Vagina (tissue), 2 donors: Measurements from ENCODE around the gene DSEL.

Experiments
- CTCF ChIP-seq, 3 experiments: fragments of 450-650 bp in 2 of 3; fragments of 200-600 bp in 1 of 3; sonication (generic) in 1 of 3; IDR thresholded peaks; one replicate each; pipeline ENCODE4 v1.5.1; 2017 to 2019; ENCODE audit warnings: antibody characterized with exemption in 3 of 3, mild to moderate bottlenecking in 2 of 3, moderate library complexity in 2 of 3
- POLR2A ChIP-seq, 2 donors: fragments of 450-650 bp; IDR thresholded peaks; one replicate each; pipeline ENCODE4 v1.6.1; 2017; ENCODE audit warnings: antibody characterized with exemption in 2 of 2, mild to moderate bottlenecking in 2 of 2, moderate library complexity in 2 of 2

DNA sequence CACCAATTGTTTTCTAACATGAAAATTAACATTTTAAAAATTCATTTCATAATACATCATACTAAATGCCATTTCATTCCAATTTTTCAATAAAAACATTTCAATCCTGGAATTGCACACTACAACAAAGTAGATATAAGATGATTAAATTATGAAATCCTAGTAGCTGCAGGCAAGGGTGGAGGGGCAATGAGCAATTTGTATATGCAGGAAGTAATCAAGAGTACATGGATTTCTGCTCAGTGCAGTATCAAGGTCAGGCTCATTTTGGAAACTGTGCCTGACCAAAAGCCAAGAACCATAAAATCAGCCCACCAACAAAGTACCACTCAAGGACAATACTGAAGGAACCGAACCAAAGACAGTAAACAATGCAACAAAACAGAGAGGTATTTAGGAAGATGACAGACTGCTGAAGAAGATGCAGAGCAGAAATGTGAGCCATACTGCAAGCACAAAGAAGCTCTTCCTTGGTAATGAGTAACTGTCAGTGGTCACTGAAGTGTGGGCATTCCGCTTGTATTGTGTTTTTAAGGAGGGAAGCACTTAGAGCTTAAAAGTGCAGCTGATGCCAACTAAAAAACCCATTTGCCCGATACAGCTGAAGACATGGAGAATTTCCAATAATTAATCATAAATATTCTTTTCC, 34.5 kb upstream of the DSEL start:
- TF ChIP-seq CTCF (IDR thresholded peaks at IDR 0.05) (no peak), POLR2A (IDR thresholded peaks at IDR 0.05) (no peak)
